Measurements from ENCODE around the gene CD300E. TPM values are rescaled to one million over a fixed set of nuclear protein-coding genes. Genes with fewer than 3 reads are reported as not detected.

CD300E gene
- total RNA-seq, 1 experiment from 2014 or later: not detected

DNA sequence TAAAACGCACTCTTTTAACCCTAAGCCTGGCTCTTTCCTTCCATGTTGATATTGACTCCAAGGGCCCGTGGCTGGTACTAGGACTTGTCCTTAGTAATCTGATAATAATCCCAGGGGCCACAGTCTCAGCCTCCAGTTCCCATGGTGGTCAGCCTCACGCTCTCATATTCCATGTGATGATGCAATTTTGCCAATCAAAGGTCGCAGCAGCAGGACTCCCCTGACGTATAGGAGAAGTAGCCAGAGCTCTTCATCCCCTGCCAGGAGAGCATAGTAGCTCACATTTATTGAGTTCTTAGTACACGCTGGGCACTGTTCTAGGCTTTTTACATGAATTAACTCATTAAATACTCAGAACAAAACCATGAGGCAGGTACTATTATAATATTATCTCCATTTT is 46.8 kb upstream of the CD300E start:
- Histone ChIP-seq H3K27ac (ENCODE audit: low read depth, low read length) (no peak overlapping the region), H3K9ac (ENCODE audit: low read length) (no peak overlapping the region), H2AFZ (ENCODE audit: low read depth, low read length, poor library complexity, severe bottlenecking) (no peak overlapping the region), H3K79me2 (ENCODE audit: insufficient read depth, low read length) (no peaks in the 10 kb centered on the region), H3K36me3 (ENCODE audit: control insufficient read depth in 1 of 2, insufficient read depth in 2 of 2, low read length in 2 of 2) (no peaks in the 10 kb centered on the region), H3K27me3 (ENCODE audit: insufficient read depth, low read length) (peaks cover 95% of the 10 kb centered on the region), H3K4me2 (ENCODE audit: low read length) (no peak overlapping the region), H3K4me1 (ENCODE audit: control insufficient read depth in 1 of 2, insufficient read depth in 2 of 2, low read length in 2 of 2) (no peaks in the 10 kb centered on the region), H3K9me2 (ENCODE audit: insufficient read depth) (no peaks in the 10 kb centered on the region), H4K20me1 (ENCODE audit: insufficient read depth) (no peaks in the 10 kb centered on the region), H3K4me3 (replicated peaks in 1 of 2; ENCODE audit: low read depth in 1 of 2, low read length in 2 of 2) (no peak overlapping the region), H3K9me3 (ENCODE audit: control insufficient read depth in 1 of 2, insufficient read depth in 1 of 2, low read depth in 1 of 2, low read length in 2 of 2) (no peaks in the 10 kb centered on the region)
- POLR2A ChIA-PET: no interaction called here
- RAD21 ChIA-PET (ENCODE audit: low non-redundant PET in 1 of 2, low total read pairs in 2 of 2, uncharacterized antibody in 2 of 2, unreplicated experiment in 2 of 2): no interaction called here
- intact Hi-C loops (cut with micrococcal nuclease): no loop called here
- no peak for DNase-seq (ENCODE audit: low read depth, low spot score)
- TF ChIP-seq, protein P1, sequence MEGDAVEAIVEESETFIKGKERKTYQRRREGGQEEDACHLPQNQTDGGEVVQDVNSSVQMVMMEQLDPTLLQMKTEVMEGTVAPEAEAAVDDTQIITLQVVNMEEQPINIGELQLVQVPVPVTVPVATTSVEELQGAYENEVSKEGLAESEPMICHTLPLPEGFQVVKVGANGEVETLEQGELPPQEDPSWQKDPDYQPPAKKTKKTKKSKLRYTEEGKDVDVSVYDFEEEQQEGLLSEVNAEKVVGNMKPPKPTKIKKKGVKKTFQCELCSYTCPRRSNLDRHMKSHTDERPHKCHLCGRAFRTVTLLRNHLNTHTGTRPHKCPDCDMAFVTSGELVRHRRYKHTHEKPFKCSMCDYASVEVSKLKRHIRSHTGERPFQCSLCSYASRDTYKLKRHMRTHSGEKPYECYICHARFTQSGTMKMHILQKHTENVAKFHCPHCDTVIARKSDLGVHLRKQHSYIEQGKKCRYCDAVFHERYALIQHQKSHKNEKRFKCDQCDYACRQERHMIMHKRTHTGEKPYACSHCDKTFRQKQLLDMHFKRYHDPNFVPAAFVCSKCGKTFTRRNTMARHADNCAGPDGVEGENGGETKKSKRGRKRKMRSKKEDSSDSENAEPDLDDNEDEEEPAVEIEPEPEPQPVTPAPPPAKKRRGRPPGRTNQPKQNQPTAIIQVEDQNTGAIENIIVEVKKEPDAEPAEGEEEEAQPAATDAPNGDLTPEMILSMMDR (IDR thresholded peaks at IDR 0.05 in 2 of 3, conservative IDR thresholded peaks at IDR 0.05 in 1 of 3; ENCODE audit: borderline replicate concordance in 1 of 3, insufficient read depth in 1 of 3, low read depth in 2 of 3, low read length in 2 of 3): no peak
- TF ChIP-seq, protein P2, sequence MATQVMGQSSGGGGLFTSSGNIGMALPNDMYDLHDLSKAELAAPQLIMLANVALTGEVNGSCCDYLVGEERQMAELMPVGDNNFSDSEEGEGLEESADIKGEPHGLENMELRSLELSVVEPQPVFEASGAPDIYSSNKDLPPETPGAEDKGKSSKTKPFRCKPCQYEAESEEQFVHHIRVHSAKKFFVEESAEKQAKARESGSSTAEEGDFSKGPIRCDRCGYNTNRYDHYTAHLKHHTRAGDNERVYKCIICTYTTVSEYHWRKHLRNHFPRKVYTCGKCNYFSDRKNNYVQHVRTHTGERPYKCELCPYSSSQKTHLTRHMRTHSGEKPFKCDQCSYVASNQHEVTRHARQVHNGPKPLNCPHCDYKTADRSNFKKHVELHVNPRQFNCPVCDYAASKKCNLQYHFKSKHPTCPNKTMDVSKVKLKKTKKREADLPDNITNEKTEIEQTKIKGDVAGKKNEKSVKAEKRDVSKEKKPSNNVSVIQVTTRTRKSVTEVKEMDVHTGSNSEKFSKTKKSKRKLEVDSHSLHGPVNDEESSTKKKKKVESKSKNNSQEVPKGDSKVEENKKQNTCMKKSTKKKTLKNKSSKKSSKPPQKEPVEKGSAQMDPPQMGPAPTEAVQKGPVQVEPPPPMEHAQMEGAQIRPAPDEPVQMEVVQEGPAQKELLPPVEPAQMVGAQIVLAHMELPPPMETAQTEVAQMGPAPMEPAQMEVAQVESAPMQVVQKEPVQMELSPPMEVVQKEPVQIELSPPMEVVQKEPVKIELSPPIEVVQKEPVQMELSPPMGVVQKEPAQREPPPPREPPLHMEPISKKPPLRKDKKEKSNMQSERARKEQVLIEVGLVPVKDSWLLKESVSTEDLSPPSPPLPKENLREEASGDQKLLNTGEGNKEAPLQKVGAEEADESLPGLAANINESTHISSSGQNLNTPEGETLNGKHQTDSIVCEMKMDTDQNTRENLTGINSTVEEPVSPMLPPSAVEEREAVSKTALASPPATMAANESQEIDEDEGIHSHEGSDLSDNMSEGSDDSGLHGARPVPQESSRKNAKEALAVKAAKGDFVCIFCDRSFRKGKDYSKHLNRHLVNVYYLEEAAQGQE (IDR thresholded peaks at IDR 0.05; ENCODE audit: low read depth): no peak
- TF ChIP-seq JUND (IDR thresholded peaks at IDR 0.05) (no peak), ATF3 (IDR thresholded peaks at IDR 0.05) (no peak; the same call in 1 of the 2 replicates), EZH2phosphoT487 (IDR thresholded peaks at IDR 0.05; ENCODE audit: borderline replicate concordance) (no peak), POLR2AphosphoS5 (IDR thresholded peaks at IDR 0.05; ENCODE audit: low read depth, low read length) (no peak), ZFX (IDR thresholded peaks at IDR 0.05) (no peak), YY1 (IDR thresholded peaks at IDR 0.05; ENCODE audit: extremely low read depth, insufficient replicate concordance, low read depth, low read length) (no peak), POLR2A (IDR thresholded peaks at IDR 0.05; ENCODE audit: borderline replicate concordance, extremely low read depth, insufficient read depth, insufficient read length) (no peak), CBX3 (IDR thresholded peaks at IDR 0.05; ENCODE audit: low read depth) (no peak), CEBPB (IDR thresholded peaks at IDR 0.05; ENCODE audit: low read depth) (no peak), EZH2 (IDR thresholded peaks at IDR 0.05) (no peak)
- TF ChIP-seq, protein P3, sequence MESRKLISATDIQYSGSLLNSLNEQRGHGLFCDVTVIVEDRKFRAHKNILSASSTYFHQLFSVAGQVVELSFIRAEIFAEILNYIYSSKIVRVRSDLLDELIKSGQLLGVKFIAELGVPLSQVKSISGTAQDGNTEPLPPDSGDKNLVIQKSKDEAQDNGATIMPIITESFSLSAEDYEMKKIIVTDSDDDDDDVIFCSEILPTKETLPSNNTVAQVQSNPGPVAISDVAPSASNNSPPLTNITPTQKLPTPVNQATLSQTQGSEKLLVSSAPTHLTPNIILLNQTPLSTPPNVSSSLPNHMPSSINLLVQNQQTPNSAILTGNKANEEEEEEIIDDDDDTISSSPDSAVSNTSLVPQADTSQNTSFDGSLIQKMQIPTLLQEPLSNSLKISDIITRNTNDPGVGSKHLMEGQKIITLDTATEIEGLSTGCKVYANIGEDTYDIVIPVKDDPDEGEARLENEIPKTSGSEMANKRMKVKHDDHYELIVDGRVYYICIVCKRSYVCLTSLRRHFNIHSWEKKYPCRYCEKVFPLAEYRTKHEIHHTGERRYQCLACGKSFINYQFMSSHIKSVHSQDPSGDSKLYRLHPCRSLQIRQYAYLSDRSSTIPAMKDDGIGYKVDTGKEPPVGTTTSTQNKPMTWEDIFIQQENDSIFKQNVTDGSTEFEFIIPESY (IDR thresholded peaks at IDR 0.05; ENCODE audit: extremely low read depth, insufficient replicate concordance, low read length): no peak
- TF ChIP-seq, protein P4, sequence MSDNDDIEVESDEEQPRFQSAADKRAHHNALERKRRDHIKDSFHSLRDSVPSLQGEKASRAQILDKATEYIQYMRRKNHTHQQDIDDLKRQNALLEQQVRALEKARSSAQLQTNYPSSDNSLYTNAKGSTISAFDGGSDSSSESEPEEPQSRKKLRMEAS (IDR thresholded peaks at IDR 0.05): no peak
- CTCF ChIA-PET: interaction anchor here (4.4 kb wide), 1 partner anchor 13 kb away, joined by 28 read pairs; no protein-coding TSS in a partner anchor
- no peak for ATAC-seq
- BruUV-seq (replicated peaks): no TSS peak

Measured in HCT116 (cell line).